Measurements from ENCODE around the gene AOC1.

AOC1 gene

GRCh38 chr7:150858236-150859197, 6.2 kb downstream of the AOC1 start:
- TF ChIP-seq CTCF (IDR thresholded peaks at IDR 0.05) (no peak), ZFX (IDR thresholded peaks at IDR 0.05; ENCODE audit: borderline replicate concordance) (no peak)
- no peak overlapping the region for H3K27ac ChIP-seq

GRCh38 chr7:150860291-150860977, 8.1 kb downstream of the AOC1 start:
- TF ChIP-seq CTCF (IDR thresholded peaks at IDR 0.05): no peak
- TF ChIP-seq ZFX (IDR thresholded peaks at IDR 0.05; ENCODE audit: borderline replicate concordance): no peak
- no peak overlapping the region for H3K27ac ChIP-seq

GRCh38 chr7:150860978-150861295, 8.6 kb downstream of the AOC1 start:
- TF ChIP-seq ZFX (IDR thresholded peaks at IDR 0.05; ENCODE audit: borderline replicate concordance) (no peak), CTCF (IDR thresholded peaks at IDR 0.05) (no peak)
- H3K27ac ChIP-seq: no peak overlapping the region

- no peak for TF ChIP-seq CTCF (IDR thresholded peaks at IDR 0.05)
- no peak for TF ChIP-seq ZFX (IDR thresholded peaks at IDR 0.05; ENCODE audit: borderline replicate concordance)
- H3K27ac ChIP-seq: no peak overlapping the region
Observed at GRCh38 chr7:150862356-150862755, 10.0 kb downstream of the AOC1 start.

GRCh38 chr7:150863946-150864345, 11.6 kb downstream of the AOC1 start:
- no peak overlapping the region for H3K27ac ChIP-seq
- TF ChIP-seq CTCF (IDR thresholded peaks at IDR 0.05) (no peak), ZFX (IDR thresholded peaks at IDR 0.05; ENCODE audit: borderline replicate concordance) (no peak)

GRCh38 chr7:150866932-150867564, 14.7 kb downstream of the AOC1 start:
- TF ChIP-seq CTCF (IDR thresholded peaks at IDR 0.05) (no peak), ZFX (IDR thresholded peaks at IDR 0.05; ENCODE audit: borderline replicate concordance) (no peak)
- no peak overlapping the region for H3K27ac ChIP-seq

Data from 22Rv1 (cell line).